ENCODE data around the gene TKT. TPM values are rescaled to one million over a fixed set of nuclear protein-coding genes. Genes with fewer than 3 reads are reported as not detected.

Gene TKT
- total RNA-seq, 2 donors from 2014 or later: 48.8 to 62.8 TPM

DNA sequence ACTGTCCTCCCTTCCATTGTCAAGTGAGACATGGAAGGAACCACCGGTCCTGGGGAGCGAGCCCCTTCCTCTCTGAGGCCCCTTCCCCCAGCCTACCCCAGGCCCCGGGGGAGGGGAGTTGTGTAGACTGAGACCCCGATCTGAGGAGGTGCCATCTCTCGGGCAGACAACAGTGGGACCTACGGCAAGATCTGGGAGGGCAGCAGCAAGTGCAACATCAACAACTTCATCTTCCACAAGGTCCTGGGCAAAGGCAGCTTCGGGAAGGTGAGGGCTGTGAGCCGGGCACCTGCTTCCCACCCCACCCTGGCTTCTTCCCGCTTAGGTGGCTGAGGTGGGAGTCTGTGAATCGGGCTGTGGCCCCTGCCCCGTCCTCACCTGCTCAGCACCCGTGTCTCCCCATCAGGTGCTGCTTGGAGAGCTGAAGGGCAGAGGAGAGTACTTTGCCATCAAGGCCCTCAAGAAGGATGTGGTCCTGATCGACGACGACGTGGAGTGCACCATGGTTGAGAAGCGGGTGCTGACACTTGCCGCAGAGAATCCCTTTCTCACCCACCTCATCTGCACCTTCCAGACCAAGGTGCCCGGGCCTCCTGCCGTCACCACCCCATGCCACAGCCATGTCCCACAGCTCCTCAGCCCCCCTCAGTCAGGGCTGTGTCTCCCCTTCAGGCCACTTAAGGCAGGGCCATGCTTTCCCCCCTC lies 69.9 kb downstream of the TKT start:
- no peak for DNase-seq (ENCODE audit: low spot score)
- Histone ChIP-seq H3K27ac (no peak overlapping the region), H3K4me1 (no peaks in the 10 kb centered on the region), H3K27me3 (no peaks in the 10 kb centered on the region), H3K36me3 (peaks cover 72% of the 10 kb centered on the region), H3K4me3 (no peak overlapping the region), H3K9me3 (no peaks in the 10 kb centered on the region)
- TF ChIP-seq, protein P1, sequence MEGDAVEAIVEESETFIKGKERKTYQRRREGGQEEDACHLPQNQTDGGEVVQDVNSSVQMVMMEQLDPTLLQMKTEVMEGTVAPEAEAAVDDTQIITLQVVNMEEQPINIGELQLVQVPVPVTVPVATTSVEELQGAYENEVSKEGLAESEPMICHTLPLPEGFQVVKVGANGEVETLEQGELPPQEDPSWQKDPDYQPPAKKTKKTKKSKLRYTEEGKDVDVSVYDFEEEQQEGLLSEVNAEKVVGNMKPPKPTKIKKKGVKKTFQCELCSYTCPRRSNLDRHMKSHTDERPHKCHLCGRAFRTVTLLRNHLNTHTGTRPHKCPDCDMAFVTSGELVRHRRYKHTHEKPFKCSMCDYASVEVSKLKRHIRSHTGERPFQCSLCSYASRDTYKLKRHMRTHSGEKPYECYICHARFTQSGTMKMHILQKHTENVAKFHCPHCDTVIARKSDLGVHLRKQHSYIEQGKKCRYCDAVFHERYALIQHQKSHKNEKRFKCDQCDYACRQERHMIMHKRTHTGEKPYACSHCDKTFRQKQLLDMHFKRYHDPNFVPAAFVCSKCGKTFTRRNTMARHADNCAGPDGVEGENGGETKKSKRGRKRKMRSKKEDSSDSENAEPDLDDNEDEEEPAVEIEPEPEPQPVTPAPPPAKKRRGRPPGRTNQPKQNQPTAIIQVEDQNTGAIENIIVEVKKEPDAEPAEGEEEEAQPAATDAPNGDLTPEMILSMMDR (IDR thresholded peaks at IDR 0.05): no peak

DNA sequence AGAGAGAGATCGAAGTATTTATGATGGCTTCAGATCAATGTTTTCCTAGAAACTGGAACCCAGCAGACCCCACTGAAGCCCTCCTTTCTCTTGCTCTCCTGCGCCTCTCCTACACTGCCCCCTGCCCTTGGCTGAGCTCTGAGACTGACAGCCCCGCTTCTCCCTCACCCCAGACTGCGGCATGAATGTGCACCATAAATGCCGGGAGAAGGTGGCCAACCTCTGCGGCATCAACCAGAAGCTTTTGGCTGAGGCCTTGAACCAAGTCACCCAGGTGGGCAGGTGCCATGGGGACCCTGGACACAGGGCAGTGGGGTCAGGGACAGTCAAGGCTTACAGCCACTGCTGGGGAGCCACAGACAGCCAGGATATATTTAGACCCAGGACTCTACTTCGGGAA lies 71.1 kb downstream of the TKT start:
- Histone ChIP-seq H3K4me3 (no peak overlapping the region), H3K27ac (no peak overlapping the region), H3K9me3 (no peaks in the 10 kb centered on the region), H3K27me3 (no peaks in the 10 kb centered on the region), H3K4me1 (no peaks in the 10 kb centered on the region), H3K36me3 (peaks cover 79% of the 10 kb centered on the region)
- TF ChIP-seq, protein P1 (IDR thresholded peaks at IDR 0.05): no peak
- no peak for DNase-seq (ENCODE audit: low spot score)

DNA sequence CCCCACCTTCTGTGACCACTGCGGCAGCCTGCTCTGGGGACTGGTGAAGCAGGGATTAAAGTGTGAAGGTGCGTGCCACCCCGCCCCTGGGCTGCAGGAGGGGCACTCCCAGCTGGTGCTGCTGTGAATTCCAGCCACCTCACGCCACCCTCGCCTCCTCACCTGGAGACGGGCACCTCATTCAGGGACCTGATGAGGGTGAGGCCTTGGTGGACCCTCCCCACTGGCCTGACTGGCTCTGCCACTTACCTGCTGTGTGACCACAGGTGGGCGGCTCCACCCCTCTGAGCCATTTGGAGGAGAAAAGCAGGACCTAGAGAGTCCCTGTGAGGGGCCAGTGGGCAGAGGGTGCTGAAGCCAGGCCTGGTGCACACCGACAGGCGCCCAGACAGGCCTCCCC lies 72.3 kb downstream of the TKT start:
- no peak overlapping the region for H3K4me3 ChIP-seq
- H3K27ac ChIP-seq: no peak overlapping the region
- no peak for DNase-seq (ENCODE audit: low spot score)
- peaks cover 79% of the 10 kb centered on the region for H3K36me3 ChIP-seq
- TF ChIP-seq, protein P1 (IDR thresholded peaks at IDR 0.05): no peak
- no peaks in the 10 kb centered on the region for H3K4me1 ChIP-seq
- H3K27me3 ChIP-seq: no peaks in the 10 kb centered on the region
- no peaks in the 10 kb centered on the region for H3K9me3 ChIP-seq

DNA sequence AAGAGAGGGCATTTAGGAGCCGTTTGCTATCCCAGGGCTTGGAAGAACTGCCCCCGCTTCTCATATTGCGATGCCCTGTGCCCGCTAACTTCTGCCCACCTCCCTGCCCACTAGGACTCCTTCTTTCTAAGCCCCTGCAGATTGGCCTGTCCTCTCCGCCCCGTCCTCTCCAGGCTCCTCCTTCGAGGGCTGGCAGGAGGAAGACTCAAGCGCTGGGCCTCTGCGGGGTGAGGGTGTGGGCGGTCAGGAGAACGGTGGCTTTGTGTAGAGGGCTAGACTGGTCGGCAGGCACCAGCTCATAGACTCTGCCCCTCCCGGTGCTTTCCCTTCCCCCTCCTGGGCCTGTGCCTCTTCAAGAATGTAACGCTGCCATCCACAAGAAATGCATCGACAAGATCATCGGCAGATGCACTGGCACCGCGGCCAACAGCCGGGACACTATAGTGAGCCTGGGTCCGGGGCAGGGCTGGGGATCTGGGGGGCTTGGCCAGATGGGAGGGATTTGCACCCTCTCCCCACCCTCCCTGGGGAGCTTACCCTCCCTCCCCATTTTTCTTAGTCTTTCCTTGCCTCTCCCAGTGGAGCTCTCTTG lies 73.0 kb downstream of the TKT start:
- H3K27me3 ChIP-seq: no peaks in the 10 kb centered on the region
- TF ChIP-seq, protein P1 (IDR thresholded peaks at IDR 0.05): no peak
- H3K36me3 ChIP-seq: peaks cover 82% of the 10 kb centered on the region
- H3K4me1 ChIP-seq: no peaks in the 10 kb centered on the region
- no peak for DNase-seq (ENCODE audit: low spot score)
- H3K4me3 ChIP-seq: no peak overlapping the region
- no peaks in the 10 kb centered on the region for H3K9me3 ChIP-seq
- H3K27ac ChIP-seq: no peak overlapping the region

DNA sequence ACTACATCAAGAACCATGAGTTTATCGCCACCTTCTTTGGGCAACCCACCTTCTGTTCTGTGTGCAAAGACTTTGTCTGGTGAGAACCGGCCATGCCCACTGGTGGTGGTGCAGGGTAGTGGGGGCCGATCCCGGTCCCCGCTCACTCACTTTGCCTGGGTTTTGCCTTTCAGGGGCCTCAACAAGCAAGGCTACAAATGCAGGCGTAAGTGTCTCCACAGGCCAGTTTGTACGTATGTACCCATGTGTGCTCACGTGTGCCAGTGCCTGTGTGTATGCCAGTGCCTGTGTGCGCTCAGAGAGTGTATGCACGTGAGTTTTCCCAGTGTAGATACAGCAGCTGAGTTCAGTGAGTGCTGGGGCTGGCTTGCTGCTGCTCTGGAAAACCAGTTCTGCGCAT lies 74.3 kb downstream of the TKT start:
- Histone ChIP-seq H3K4me3 (no peak overlapping the region), H3K27ac (no peak overlapping the region), H3K27me3 (no peaks in the 10 kb centered on the region), H3K4me1 (no peaks in the 10 kb centered on the region), H3K9me3 (no peaks in the 10 kb centered on the region), H3K36me3 (peaks cover 71% of the 10 kb centered on the region)
- DNase-seq (ENCODE audit: low spot score): no peak
- TF ChIP-seq, protein P1 (IDR thresholded peaks at IDR 0.05): no peak

DNA sequence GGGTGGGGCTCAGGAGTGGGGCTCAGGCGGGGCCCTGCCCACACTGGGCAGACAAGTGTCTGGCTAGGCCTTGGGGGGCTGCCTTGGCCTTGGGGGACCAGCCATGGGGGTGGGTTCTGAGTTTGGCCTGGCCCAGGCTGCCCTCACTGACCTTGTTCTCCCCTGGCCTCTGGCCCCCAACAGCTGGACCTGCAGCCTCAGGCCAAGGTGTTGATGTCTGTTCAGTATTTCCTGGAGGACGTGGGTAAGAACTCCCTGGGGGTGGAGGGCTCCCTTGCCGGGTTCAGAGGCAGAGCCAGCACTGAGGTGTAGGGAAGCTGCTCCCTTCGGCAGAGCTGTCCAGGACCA lies 74.8 kb downstream of the TKT start:
- TF ChIP-seq, protein P1 (IDR thresholded peaks at IDR 0.05): no peak
- Histone ChIP-seq H3K36me3 (peaks cover 66% of the 10 kb centered on the region), H3K27me3 (no peaks in the 10 kb centered on the region), H3K4me3 (no peak overlapping the region), H3K4me1 (peaks cover 0 to 3% of the 10 kb centered on the region in 2 donors), H3K27ac (no peak overlapping the region), H3K9me3 (no peaks in the 10 kb centered on the region)
- DNase-seq (ENCODE audit: low spot score): no peak
